Panc1 (cell line): ENCODE results near the gene EDAR. TPM values are rescaled to one million over a fixed set of nuclear protein-coding genes. Genes with fewer than 3 reads are reported as not detected.

ENCODE experiments used
- ATAC-seq: fragments of 200-7000 bp; cut with Tn5 transposase; 2 replicates; pipeline ENCODE4 v1.9.1; 2020; ENCODE audit warnings: mild to moderate bottlenecking, moderate library complexity
- BruUV-seq: library from RNA; stranded (reverse); fragments of 400-500 nt; replicated peaks from 2 replicates; lab custom pipeline; 2021; lab: Mats Ljungman, UMichigan
- CTCF ChIA-PET: fragments of 300-600 bp; sonication (Branson Sonifier 250); formaldehyde crosslinking; loops from one replicate; lab custom pipeline; 2022; ENCODE audit warnings: antibody characterized with exemption; lab: Charles Lee
- POLR2A ChIA-PET: fragments of 300-600 bp; sonication (Branson Sonifier 250); formaldehyde crosslinking; loops from one replicate; lab custom pipeline; 2022; ENCODE audit warnings: antibody characterized with exemption; lab: Charles Lee
- DNase-seq: peaks from one replicate; pipeline ENCODE4 v3.0.0-alpha.2; 2010; ENCODE audit warnings: low read depth, low spot score
- H3K27ac ChIP-seq: 2 replicates; pipeline ENCODE4 v1.5.1; 2011; ENCODE audit warnings: mild to moderate bottlenecking, low read length, inconsistent platforms
- H3K27me3 ChIP-seq: fragments of 200-500 bp; sonication (Bioruptor generic); 2 replicates; pipeline ENCODE4 v1.6.0; 2014; ENCODE audit warnings: low read length, inconsistent platforms; ENCODE audit not compliant: control insufficient read depth, insufficient read depth
- H3K36me3 ChIP-seq: fragments of 200-500 bp; sonication (Bioruptor generic); 2 replicates; pipeline ENCODE4 v1.5.1; 2014; ENCODE audit warnings: inconsistent platforms, mild to moderate bottlenecking, low read length, moderate library complexity; ENCODE audit not compliant: control insufficient read depth, insufficient read depth
- H3K4me1 ChIP-seq: 2 replicates; pipeline ENCODE4 v1.5.1; 2011; ENCODE audit warnings: inconsistent platforms, mild to moderate bottlenecking, low read length, moderate library complexity; ENCODE audit not compliant: control insufficient read depth, insufficient read depth
- H3K4me3 ChIP-seq, 2 experiments: 2 replicates each; pipeline ENCODE4 v1.5.1; 2011 to 2012; ENCODE audit warnings: low read depth in 2 of 2, low read length in 2 of 2, mild to moderate bottlenecking in 2 of 2, inconsistent platforms in 1 of 2, moderate library complexity in 1 of 2
- H3K9me3 ChIP-seq: fragments of 200-500 bp; sonication (Bioruptor generic); 2 replicates; pipeline ENCODE4 v1.5.1; 2014; ENCODE audit warnings: low read depth, mild to moderate bottlenecking, inconsistent platforms, low read length, moderate library complexity; ENCODE audit not compliant: control insufficient read depth, insufficient read depth
- POLR2AphosphoS5 ChIP-seq: IDR thresholded peaks from 2 replicates; pipeline ENCODE4 v1.6.1; 2012; ENCODE audit warnings: mild to moderate bottlenecking, low read depth, low read length, moderate library complexity
- REST ChIP-seq, 2 experiments: IDR thresholded peaks; 2 replicates each; pipeline ENCODE4 v1.6.1; 2011 to 2012; ENCODE audit warnings: low read depth in 2 of 2, control low read depth in 1 of 2, low read length in 1 of 2, mild to moderate bottlenecking in 1 of 2, moderate library complexity in 1 of 2; ENCODE audit not compliant: insufficient read depth in 1 of 2
- SIN3A ChIP-seq: IDR thresholded peaks from 2 replicates; pipeline ENCODE4 v1.6.1; 2012; ENCODE audit warnings: low read depth, mild to moderate bottlenecking, low read length, moderate library complexity, borderline replicate concordance; ENCODE audit not compliant: insufficient read depth
- TCF7L2 ChIP-seq: IDR thresholded peaks from 2 replicates; pipeline ENCODE4 v1.6.1; 2011; ENCODE audit warnings: mild to moderate bottlenecking, low read depth, low read length, inconsistent platforms
- in situ Hi-C: cut with HindIII; loops from 2 replicates; pipeline ENCODE4 v1.10.0; 2016; ENCODE audit warnings: low sequenced_read_pairs, low pct_unique_long_range_greater_than_20kb
- intact Hi-C: fragments of 100-400 bp; cut with micrococcal nuclease; formaldehyde crosslinking; loops from one replicate; pipeline ENCODE4 v1.10.0; 2022; ENCODE audit not compliant: unreplicated experiment
- total RNA-seq: library from RNA; stranded (reverse); gene quantifications from one replicate; pipeline ENCODE4 v1.2.1, GENCODE V29; 2021; ENCODE audit not compliant: unreplicated experiment
- TF ChIP-seq, protein P1 (sequence below): fragments of 450-650 bp; IDR thresholded peaks from 2 replicates; pipeline ENCODE4 v1.5.1; 2017; ENCODE audit warnings: mild to moderate bottlenecking

EDAR gene
- total RNA-seq, 1 experiment from 2014 or later: not detected

- H3K27ac ChIP-seq: no peak overlapping the region
- no peak for TF ChIP-seq REST (IDR thresholded peaks at IDR 0.05; ENCODE audit: insufficient read depth in 1 of 2, low read depth in 2 of 2, low read length in 1 of 2)
- no peak for TF ChIP-seq POLR2AphosphoS5
- TF ChIP-seq, protein P1, sequence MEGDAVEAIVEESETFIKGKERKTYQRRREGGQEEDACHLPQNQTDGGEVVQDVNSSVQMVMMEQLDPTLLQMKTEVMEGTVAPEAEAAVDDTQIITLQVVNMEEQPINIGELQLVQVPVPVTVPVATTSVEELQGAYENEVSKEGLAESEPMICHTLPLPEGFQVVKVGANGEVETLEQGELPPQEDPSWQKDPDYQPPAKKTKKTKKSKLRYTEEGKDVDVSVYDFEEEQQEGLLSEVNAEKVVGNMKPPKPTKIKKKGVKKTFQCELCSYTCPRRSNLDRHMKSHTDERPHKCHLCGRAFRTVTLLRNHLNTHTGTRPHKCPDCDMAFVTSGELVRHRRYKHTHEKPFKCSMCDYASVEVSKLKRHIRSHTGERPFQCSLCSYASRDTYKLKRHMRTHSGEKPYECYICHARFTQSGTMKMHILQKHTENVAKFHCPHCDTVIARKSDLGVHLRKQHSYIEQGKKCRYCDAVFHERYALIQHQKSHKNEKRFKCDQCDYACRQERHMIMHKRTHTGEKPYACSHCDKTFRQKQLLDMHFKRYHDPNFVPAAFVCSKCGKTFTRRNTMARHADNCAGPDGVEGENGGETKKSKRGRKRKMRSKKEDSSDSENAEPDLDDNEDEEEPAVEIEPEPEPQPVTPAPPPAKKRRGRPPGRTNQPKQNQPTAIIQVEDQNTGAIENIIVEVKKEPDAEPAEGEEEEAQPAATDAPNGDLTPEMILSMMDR: no peak
- no peak for TF ChIP-seq SIN3A
- TF ChIP-seq TCF7L2: no peak
- in situ Hi-C loops: no loop called here
- no TSS peak for BruUV-seq
- POLR2A ChIA-PET: no interaction called here
- H3K4me1 ChIP-seq: no peaks in the 10 kb centered on the region
- H3K4me3 ChIP-seq: no peak overlapping the region
- CTCF ChIA-PET: no interaction called here
- 0 out of 2 replicates have a peak, but pooled peaks cover 5% of the 10 kb centered on the region for H3K27me3 ChIP-seq
- intact Hi-C loops: no loop called here
- DNase-seq: no peak
- H3K36me3 ChIP-seq: no peaks in the 10 kb centered on the region
- H3K9me3 ChIP-seq: no peaks in the 10 kb centered on the region
- ATAC-seq: no peak
Measured at GRCh38 chr2:109016376-109016775, 27.4 kb upstream of the EDAR start.

- TF ChIP-seq POLR2AphosphoS5 (no peak), REST (IDR thresholded peaks at IDR 0.05; ENCODE audit: insufficient read depth in 1 of 2, low read depth in 2 of 2, low read length in 1 of 2) (no peak), SIN3A (no peak), TCF7L2 (no peak)
- TF ChIP-seq, protein P1: no peak
- Histone ChIP-seq H3K27ac (no peak overlapping the region), H3K27me3 (0 out of 2 replicates have a peak, but pooled peaks cover 3% of the 10 kb centered on the region), H3K36me3 (no peaks in the 10 kb centered on the region), H3K9me3 (no peaks in the 10 kb centered on the region), H3K4me3 (no peak overlapping the region), H3K4me1 (no peaks in the 10 kb centered on the region)
- BruUV-seq: no TSS peak
- DNase-seq (no peak), ATAC-seq (no peak)
- intact Hi-C loops: no loop called here
- CTCF ChIA-PET: no interaction called here
- POLR2A ChIA-PET: no interaction called here
- in situ Hi-C loops: no loop called here
Measured at GRCh38 chr2:109014476-109014875, 25.5 kb upstream of the EDAR start.
